Activated T-cell treated with anti-CD3 and anti-CD28 coated beads for 1 hour (primary cell): ENCODE data around the gene TEF.
"Not testable (repeated sequence)": the region's sequence is repeated elsewhere in the genome, so short reads cannot be mapped to it uniquely, and the experiment has no call there.

ENCODE experiments used
- DNase-seq: peaks from one replicate; pipeline ENCODE4 v3.0.0-alpha.2; 2020; ENCODE audit warnings: low read depth

The TEF gene

GRCh38 chr22:41383085-41383484, 1.3 kb downstream of the TEF start:
- no peak for DNase-seq

- no peak for DNase-seq
Observed at GRCh38 chr22:41384128-41384527, 2.4 kb downstream of the TEF start.

GRCh38 chr22:41387341-41387740, 5.6 kb downstream of the TEF start:
- no peak for DNase-seq

GRCh38 chr22:41394012-41394356, 12.2 kb downstream of the TEF start:
- no peak for DNase-seq

GRCh38 chr22:41395531-41396240, 13.9 kb downstream of the TEF start:
- no peak for DNase-seq

- DNase-seq, result no peak
Observed at GRCh38 chr22:41397143-41397811, 15.5 kb downstream of the TEF start.

- no peak for DNase-seq
Observed at GRCh38 chr22:41398921-41399320, 17.2 kb downstream of the TEF start.

- DNase-seq, result no peak
Observed at GRCh38 chr22:41401781-41402648, 20.3 kb downstream of the TEF start.

GRCh38 chr22:41402851-41403250, 21.1 kb downstream of the TEF start:
- DNase-seq, result not testable (repeated sequence)

GRCh38 chr22:41403532-41404318, 22.0 kb downstream of the TEF start:
- DNase-seq, result peak; percentile 68

GRCh38 chr22:41405588-41405987, 23.8 kb downstream of the TEF start:
- no peak for DNase-seq

GRCh38 chr22:41406410-41406809, 24.7 kb downstream of the TEF start:
- no peak for DNase-seq

GRCh38 chr22:41407433-41407832, 25.7 kb downstream of the TEF start:
- no peak for DNase-seq

GRCh38 chr22:41408665-41409064, 26.9 kb downstream of the TEF start:
- no peak for DNase-seq

GRCh38 chr22:41410311-41410751, 28.6 kb downstream of the TEF start:
- DNase-seq, result no peak

- DNase-seq, result no peak
Observed at GRCh38 chr22:41411021-41411851, 29.5 kb downstream of the TEF start.

- DNase-seq, result no peak
Observed at GRCh38 chr22:41415554-41415953, 33.8 kb downstream of the TEF start.

- no peak for DNase-seq
Observed at GRCh38 chr22:41417622-41418390, 36.1 kb downstream of the TEF start.

- no peak for DNase-seq
Observed at GRCh38 chr22:41418717-41419116, 37.0 kb downstream of the TEF start.

- no peak for DNase-seq
Observed at GRCh38 chr22:41425660-41426365, 44.1 kb downstream of the TEF start.
